ENCODE measurements around the gene ATP5F1A. TPM values are rescaled to one million over a fixed set of nuclear protein-coding genes. Genes with fewer than 3 reads are reported as not detected.
"Not testable (repeated sequence)": the region's sequence is repeated elsewhere in the genome, so short reads cannot be mapped to it uniquely, and the experiment has no call there.

ATP5F1A gene
- total RNA-seq, 2 experiments from 2014 or later, result 377 to 385 TPM

DNA sequence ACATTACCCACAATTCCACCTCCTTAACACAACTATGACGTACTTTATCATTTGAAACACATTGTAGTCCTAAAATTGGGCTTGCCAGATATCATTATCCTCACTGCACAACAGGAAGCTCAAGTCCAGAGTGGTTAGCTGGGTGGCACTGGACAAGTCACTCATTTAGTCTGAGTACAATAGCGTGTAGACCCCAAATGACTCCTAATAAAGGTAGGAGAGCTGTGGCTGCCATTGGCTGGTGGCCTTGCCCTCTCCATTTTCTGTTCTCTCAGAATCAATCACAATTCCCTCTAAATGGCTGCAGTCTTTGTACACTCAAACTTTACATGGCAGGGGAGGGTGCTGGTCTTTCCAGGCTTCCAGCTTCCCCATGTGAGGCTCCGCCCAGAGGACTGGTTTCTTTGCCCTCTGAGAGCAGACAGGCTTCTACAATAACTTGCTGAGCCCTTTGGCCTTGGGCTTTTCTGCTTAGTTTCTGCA, 37.7 kb downstream of the ATP5F1A start:
- Mint-ChIP-seq H3K4me1 (ENCODE audit: low read depth) (peaks cover 21% of the 10 kb centered on the region), H3K27ac (no peak overlapping the region), H3K9me3 (ENCODE audit: insufficient read depth) (no peaks in the 10 kb centered on the region), H3K36me3 (ENCODE audit: low read depth) (no peaks in the 10 kb centered on the region), H3K4me3 (no peak overlapping the region), H3K27me3 (ENCODE audit: low read depth) (no peaks in the 10 kb centered on the region)
- CTCF ChIA-PET, result interaction anchor here (0.7 to 3.3 kb wide), 3 partner anchors 9 to 44 kb away, joined by 3 to 19 read pairs (median 3); no protein-coding TSS in a partner anchor
- POLR2A ChIA-PET, result no interaction called here
- DNase-seq (no peak), ATAC-seq (no peak)

DNA sequence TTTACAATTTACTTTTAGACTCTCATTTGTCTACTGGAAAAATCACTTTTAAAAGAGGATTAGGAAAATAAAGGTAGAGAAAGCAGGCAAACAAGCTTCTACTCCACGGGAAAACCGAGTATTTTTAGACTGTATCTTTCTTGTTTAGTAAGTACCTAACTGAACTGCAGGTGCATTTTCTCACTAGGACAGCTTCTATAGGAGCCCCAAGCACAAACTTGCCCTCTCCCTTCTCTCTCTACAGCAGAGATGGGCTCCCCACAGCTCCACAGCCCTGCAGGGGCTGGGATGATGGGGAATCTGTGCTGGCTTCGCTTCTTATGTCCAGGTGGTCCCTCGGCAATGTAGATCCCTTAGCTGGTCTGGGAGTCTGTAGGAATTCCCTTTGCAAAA, 42.3 kb downstream of the ATP5F1A start:
- CTCF ChIA-PET, result interaction anchor here (1.0 to 4.0 kb wide), 8 partner anchors 10 to 118 kb away, joined by 3 to 26 read pairs (median 6); a partner anchor contains a TSS
- POLR2A ChIA-PET, result interaction anchor here (1.1 to 1.5 kb wide), 3 partner anchors 17 to 62 kb away, joined by 3 to 5 read pairs (median 3); partner anchors contain the start of gene ATP5F1A
- H3K27me3 Mint-ChIP-seq (ENCODE audit: low read depth), result no peaks in the 10 kb centered on the region
- ATAC-seq (peak; percentile 47), DNase-seq (no peak)
- peaks cover 31% of the 10 kb centered on the region for H3K4me1 Mint-ChIP-seq (ENCODE audit: low read depth)
- peak overlapping the region; percentile 49 for H3K4me3 Mint-ChIP-seq
- H3K27ac Mint-ChIP-seq, result peak overlapping the region; percentile 76
- no peaks in the 10 kb centered on the region for H3K9me3 Mint-ChIP-seq (ENCODE audit: insufficient read depth)
- H3K36me3 Mint-ChIP-seq (ENCODE audit: low read depth), result peaks cover 4% of the 10 kb centered on the region

DNA sequence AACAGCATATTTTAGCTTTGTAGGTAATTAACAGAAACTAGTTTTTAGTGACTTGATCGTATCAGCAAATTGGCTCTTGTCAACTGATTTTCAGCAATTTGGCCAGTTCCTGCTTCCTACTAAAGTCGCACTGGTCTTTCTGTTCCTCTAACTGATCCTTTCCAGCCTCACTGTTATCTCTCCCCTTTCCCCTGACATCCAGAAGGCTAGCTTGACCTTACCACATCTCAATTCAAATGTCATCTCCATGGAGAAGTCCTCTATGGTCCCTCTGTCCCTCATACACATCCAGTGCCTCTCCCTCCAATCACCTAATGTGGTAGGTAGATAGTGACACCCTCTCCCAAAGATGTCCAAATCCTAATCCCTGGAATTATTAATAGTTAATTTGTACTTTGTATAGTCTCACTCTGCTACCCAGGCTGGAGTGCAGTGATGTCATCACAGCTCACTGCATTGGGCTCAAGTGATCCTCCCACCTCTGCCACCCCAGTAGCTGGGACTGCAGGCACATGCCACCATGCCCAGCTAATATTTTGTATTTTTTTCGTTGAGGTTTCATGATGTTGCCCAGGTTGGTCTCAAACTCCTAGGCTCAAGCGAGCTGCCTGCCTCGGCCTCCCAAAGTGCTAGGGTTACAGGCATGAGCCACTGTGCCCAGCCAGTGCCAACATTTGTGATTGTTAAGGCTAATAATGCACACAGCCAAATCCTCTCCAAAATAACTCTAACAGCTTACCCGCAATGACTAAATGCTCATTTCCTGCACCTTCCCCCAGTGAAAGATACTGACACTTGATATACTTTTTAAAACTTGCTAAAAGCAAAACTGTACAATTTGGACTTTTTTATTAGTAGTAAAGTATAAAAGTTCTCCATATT, 42.9 kb downstream of the ATP5F1A start:
- no peak for DNase-seq

DNA sequence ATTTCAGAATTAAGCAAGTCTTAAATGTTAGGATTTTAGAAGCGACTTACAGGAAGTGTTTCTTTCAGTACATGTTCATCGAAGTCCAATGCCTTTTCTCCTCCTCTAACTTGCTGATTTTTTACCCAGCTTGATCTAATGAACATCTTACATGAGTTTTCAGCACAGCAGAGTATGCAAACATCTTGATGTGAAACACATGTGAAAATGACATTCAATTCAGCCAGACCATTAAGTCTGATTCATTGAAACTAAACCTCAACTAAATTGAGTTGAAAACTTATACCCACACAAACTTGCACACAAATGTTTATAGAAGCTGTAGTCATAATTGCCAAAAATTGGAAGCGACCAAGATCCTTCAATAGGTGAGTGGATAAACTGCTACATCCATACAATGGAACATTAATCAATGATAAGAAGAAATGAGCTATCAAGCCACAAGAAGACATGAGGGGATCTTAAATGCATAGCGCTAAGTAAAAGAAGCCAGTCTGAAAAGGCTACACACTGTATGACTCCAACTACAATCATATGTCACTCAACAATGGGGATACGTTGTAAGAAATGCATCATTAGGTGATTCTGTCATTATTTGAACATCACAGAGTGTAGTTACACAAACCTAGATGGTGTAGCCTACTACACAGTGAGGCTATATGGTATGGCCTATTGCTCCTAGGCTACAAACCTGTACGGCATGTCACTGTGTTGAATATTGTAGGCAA, 44.6 kb downstream of the ATP5F1A start:
- ChIA-PET POLR2A (no interaction called here), CTCF (interaction anchor here (1.4 to 4.0 kb wide), 3 partner anchors 20 to 79 kb away, joined by 3 to 26 read pairs (median 4); no protein-coding TSS in a partner anchor)
- no peak overlapping the region for H3K4me3 Mint-ChIP-seq
- peaks cover 31% of the 10 kb centered on the region for H3K4me1 Mint-ChIP-seq (ENCODE audit: low read depth)
- no peak for DNase-seq
- ATAC-seq, result no peak
- peaks cover 4% of the 10 kb centered on the region for H3K36me3 Mint-ChIP-seq (ENCODE audit: low read depth)
- no peaks in the 10 kb centered on the region for H3K9me3 Mint-ChIP-seq (ENCODE audit: insufficient read depth)
- no peak overlapping the region for H3K27ac Mint-ChIP-seq
- H3K27me3 Mint-ChIP-seq (ENCODE audit: low read depth), result no peaks in the 10 kb centered on the region

More for the DNA sequence above, 42.9 kb downstream of the ATP5F1A start:
- Mint-ChIP-seq H3K9me3 (ENCODE audit: insufficient read depth) (no peaks in the 10 kb centered on the region), H3K27ac (peak overlapping the region; percentile 76), H3K27me3 (ENCODE audit: low read depth) (no peaks in the 10 kb centered on the region), H3K4me1 (ENCODE audit: low read depth) (peaks cover 31% of the 10 kb centered on the region), H3K4me3 (peak overlapping the region; percentile 49), H3K36me3 (ENCODE audit: low read depth) (peaks cover 4% of the 10 kb centered on the region)
- POLR2A ChIA-PET, result interaction anchor here (1.1 to 1.5 kb wide), 4 partner anchors 18 to 61 kb away, joined by 3 to 5 read pairs (median 3); partner anchors contain the start of gene ATP5F1A
- ATAC-seq, result peak; percentile 79
- CTCF ChIA-PET, result interaction anchor here (1.0 to 4.0 kb wide), 9 partner anchors 9 to 118 kb away, joined by 3 to 26 read pairs (median 5); a partner anchor contains a TSS

DNA sequence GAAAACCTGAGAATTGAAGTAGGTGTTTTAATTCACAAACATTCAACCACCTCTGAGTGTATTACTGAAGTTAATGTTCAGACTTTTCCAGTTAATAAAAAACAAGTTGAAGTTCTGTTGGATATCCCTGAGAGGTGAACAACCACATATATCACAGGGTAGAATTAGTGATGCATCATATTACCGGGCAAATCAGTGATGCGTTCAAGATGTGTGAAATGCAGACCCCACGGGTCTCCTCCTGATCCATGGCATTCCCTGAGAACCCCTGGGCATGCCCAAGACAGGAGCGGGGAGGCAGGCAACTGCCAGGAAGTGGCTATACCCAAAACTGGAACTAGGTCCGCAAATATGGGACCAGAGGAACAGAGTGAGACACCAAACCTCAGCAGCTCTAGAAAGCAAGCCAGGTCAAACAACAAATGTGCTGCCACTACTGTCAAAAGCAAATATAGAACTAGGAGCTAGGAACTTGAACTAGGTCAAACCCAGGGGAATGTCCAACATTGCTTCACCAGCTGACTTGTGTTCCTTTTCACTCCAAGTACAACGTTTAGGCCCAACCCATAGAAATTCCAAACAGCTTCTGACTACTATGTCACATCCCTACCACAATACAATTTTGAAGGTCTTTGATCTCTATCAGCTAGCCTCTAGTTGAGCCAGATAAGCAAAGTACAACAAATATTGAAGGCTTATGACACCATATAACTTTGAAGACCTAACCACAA, 46.2 kb downstream of the ATP5F1A start:
- CTCF ChIA-PET, result interaction anchor here (1.4 kb wide), 1 partner anchor 78 kb away, joined by 3 read pairs; no protein-coding TSS in a partner anchor
- POLR2A ChIA-PET, result no interaction called here
- Mint-ChIP-seq H3K27ac (no peak overlapping the region), H3K4me3 (no peak overlapping the region), H3K27me3 (ENCODE audit: low read depth) (no peaks in the 10 kb centered on the region), H3K4me1 (ENCODE audit: low read depth) (peaks cover 31% of the 10 kb centered on the region), H3K36me3 (ENCODE audit: low read depth) (peaks cover 4% of the 10 kb centered on the region), H3K9me3 (ENCODE audit: insufficient read depth) (no peaks in the 10 kb centered on the region)
- ATAC-seq (no peak), DNase-seq (no peak)

DNA sequence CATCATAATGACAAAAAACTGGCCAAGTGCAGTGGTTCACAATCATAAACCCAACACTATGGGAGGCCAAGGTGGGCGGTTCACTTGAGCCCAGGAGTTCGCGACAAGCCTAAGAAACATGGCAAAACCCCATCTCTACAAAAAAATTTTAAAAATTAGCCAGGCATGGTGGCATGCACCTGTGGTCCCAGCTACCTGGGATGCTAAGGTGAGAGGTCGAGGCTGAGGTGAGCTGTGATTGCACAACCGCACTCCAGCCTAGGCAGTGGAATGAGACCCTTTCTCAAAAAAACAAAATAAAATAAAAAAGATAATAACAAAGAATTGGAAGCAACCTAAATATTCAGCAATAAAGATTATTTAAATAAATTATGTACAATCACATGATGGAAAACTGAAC, 47.8 kb downstream of the ATP5F1A start:
- no peaks in the 10 kb centered on the region for H3K27me3 Mint-ChIP-seq (ENCODE audit: low read depth)
- no peak overlapping the region for H3K27ac Mint-ChIP-seq
- H3K4me3 Mint-ChIP-seq, result no peak overlapping the region
- H3K9me3 Mint-ChIP-seq (ENCODE audit: insufficient read depth), result no peaks in the 10 kb centered on the region
- POLR2A ChIA-PET, result no interaction called here
- CTCF ChIA-PET, result no interaction called here
- ATAC-seq (no peak), DNase-seq (no peak)
- peaks cover 18% of the 10 kb centered on the region for H3K4me1 Mint-ChIP-seq (ENCODE audit: low read depth)
- peaks cover 4% of the 10 kb centered on the region for H3K36me3 Mint-ChIP-seq (ENCODE audit: low read depth)

DNA sequence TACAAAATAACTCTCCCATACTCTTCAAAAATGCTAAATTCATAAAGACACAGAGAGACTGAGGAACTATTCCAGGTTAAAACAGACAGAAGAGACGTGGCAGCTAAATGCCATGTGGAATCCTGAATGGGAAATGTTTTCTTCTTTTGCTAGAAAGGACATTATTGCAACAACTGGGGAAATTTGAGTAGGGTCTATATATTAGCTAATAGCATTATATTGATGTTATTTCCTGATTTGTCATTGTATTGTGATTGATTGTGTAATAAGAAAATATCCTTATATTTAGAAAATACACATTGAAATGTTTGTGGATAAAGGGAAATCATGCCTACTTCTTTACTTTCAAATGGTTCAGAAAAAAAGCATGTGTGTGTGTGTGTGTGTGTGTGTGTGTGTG, 49.5 kb downstream of the ATP5F1A start:
- Mint-ChIP-seq H3K4me3 (no peak overlapping the region), H3K9me3 (ENCODE audit: insufficient read depth) (no peaks in the 10 kb centered on the region), H3K4me1 (ENCODE audit: low read depth) (peaks cover 11% of the 10 kb centered on the region), H3K27ac (no peak overlapping the region), H3K36me3 (ENCODE audit: low read depth) (peaks cover 3% of the 10 kb centered on the region), H3K27me3 (ENCODE audit: low read depth) (no peaks in the 10 kb centered on the region)
- ChIA-PET CTCF (no interaction called here), POLR2A (interaction anchor here (0.7 kb wide), 1 partner anchor 35 kb away, joined by 3 read pairs; no protein-coding TSS in a partner anchor)
- ATAC-seq, result no peak
- DNase-seq, result no peak

DNA sequence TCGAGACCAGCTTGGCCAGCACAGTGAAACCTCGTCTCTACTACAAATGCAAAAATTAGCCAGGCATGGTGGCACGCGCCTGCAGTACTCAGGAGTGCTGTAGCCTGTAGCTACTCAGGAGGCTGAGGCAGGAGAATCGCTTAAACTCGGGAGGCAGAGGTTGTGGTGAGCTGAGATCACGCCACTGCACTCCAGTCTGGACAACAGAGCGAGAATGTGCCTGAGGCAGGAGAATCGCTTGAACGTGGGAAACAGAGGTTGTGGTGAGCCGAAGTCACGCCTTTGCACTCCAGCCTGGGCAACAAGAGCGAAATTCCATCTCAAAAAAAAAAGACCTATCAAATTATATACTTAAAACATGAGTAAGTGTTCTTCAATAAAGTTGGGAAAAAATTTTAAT, 50.7 kb downstream of the ATP5F1A start:
- ATAC-seq; H3K27me3 Mint-ChIP-seq (ENCODE audit: low read depth); POLR2A ChIA-PET; H3K27ac Mint-ChIP-seq; H3K9me3 Mint-ChIP-seq (ENCODE audit: insufficient read depth); H3K4me3 Mint-ChIP-seq; DNase-seq; H3K36me3 Mint-ChIP-seq (ENCODE audit: low read depth): not testable (repeated sequence)
- peaks cover 21% of the 10 kb centered on the region for H3K4me1 Mint-ChIP-seq (ENCODE audit: low read depth)
- CTCF ChIA-PET, result interaction anchor here (1.9 to 2.1 kb wide), 2 partner anchors 8 to 26 kb away, joined by 8 to 10 read pairs; no protein-coding TSS in a partner anchor

DNA sequence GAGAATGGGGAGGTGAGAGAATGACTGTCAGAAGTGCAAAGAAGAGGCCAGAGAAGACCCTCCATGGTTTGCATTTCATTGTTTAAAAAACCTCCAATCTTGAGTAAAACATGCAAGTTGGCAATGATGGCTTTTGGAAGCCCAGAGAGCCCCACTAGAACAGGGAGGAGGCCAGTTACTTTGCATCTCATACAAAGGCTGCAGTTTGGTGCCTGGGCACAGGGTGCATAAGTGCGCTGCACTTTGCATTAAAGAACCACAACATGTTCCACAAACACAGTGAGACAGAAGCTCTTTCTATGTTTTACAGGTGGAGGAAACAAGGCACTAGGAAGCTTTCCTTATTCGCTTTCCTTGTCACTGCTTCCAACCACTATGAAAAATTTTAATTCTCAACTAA, 51.4 kb downstream of the ATP5F1A start:
- peaks cover 3% of the 10 kb centered on the region for H3K36me3 Mint-ChIP-seq (ENCODE audit: low read depth)
- CTCF ChIA-PET, result interaction anchor here (1.9 to 2.1 kb wide), 2 partner anchors 9 to 27 kb away, joined by 8 to 10 read pairs; no protein-coding TSS in a partner anchor
- H3K27me3 Mint-ChIP-seq (ENCODE audit: low read depth), result no peaks in the 10 kb centered on the region
- no peaks in the 10 kb centered on the region for H3K9me3 Mint-ChIP-seq (ENCODE audit: insufficient read depth)
- peaks cover 22% of the 10 kb centered on the region for H3K4me1 Mint-ChIP-seq (ENCODE audit: low read depth)
- POLR2A ChIA-PET, result interaction anchor here (1.1 kb wide), 1 partner anchor 26 kb away, joined by 3 read pairs; no protein-coding TSS in a partner anchor
- DNase-seq, result no peak
- no peak for ATAC-seq
- no peak overlapping the region for H3K27ac Mint-ChIP-seq
- H3K4me3 Mint-ChIP-seq, result no peak overlapping the region

DNA sequence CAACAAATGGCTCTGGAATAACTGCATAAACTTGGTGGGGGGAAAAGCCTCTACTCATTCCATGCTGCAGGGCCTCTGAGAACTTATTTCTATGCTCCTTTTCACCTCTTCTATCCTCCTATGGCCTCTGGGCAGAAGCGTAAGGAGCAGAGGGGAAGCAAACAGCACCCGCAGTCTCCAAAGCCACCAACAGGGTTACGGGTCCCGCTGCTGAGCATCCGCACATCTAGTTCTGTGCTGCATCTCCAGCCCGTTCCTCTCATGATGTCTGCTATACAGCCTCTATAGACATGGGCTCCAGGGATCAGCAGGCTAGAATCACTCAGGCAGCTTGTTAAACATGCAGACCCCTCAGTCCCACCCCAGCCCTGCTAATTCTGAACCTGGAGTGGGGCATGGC, 52.0 kb downstream of the ATP5F1A start:
- Mint-ChIP-seq H3K36me3 (ENCODE audit: low read depth) (peaks cover 3% of the 10 kb centered on the region), H3K4me1 (ENCODE audit: low read depth) (peaks cover 25% of the 10 kb centered on the region), H3K9me3 (ENCODE audit: insufficient read depth) (no peaks in the 10 kb centered on the region), H3K27ac (no peak overlapping the region), H3K27me3 (ENCODE audit: low read depth) (no peaks in the 10 kb centered on the region), H3K4me3 (no peak overlapping the region)
- CTCF ChIA-PET, result interaction anchor here (1.1 to 2.1 kb wide), 3 partner anchors 9 to 27 kb away, joined by 4 to 10 read pairs (median 8); no protein-coding TSS in a partner anchor
- POLR2A ChIA-PET, result interaction anchor here (1.1 kb wide), 1 partner anchor 27 kb away, joined by 3 read pairs; no protein-coding TSS in a partner anchor
- ATAC-seq (no peak), DNase-seq (no peak)

All from activated CD8-positive, alpha-beta T cell treated with anti-CD3 and anti-CD28 coated beads, Interleukin-2, amount 10 ng/mL, durations not matched to agents 7 days and 5 days (primary cell).